ENCODE data around the gene KRT5.

GRCh38 chr12:52543985-52544883 is 24.0 kb upstream of the KRT5 start:
- peak in 1 of 6 experiments; percentile 21 for TF ChIP-seq CTCF (IDR thresholded peaks at IDR 0.05)
- no peak for TF ChIP-seq POLR2A (IDR thresholded peaks at IDR 0.05)
- no peak for TF ChIP-seq POLR2AphosphoS5 (IDR thresholded peaks at IDR 0.05)

Data from upper lobe of left lung (tissue), 4 donors.